OCI-LY7 (cell line): Measurements from ENCODE around the gene COX7B. TPM values are rescaled to one million over a fixed set of nuclear protein-coding genes. Genes with fewer than 3 reads are reported as not detected.

Experiments used
- BruUV-seq: library from RNA; stranded (reverse); fragments of 400-500 nt; replicated peaks from 2 replicates; lab custom pipeline; 2021; lab: Mats Ljungman, UMichigan
- CTCF ChIA-PET: fragments of 300-600 bp; sonication (Branson Sonifier 250); formaldehyde crosslinking; loops from one replicate; lab custom pipeline; 2022; ENCODE audit warnings: antibody characterized with exemption; ENCODE audit not compliant: unreplicated experiment; lab: Charles Lee
- POLR2A ChIA-PET: fragments of 300-600 bp; sonication (Branson Sonifier 250); formaldehyde crosslinking; loops from one replicate; lab custom pipeline; 2022; ENCODE audit warnings: antibody characterized with exemption; lab: Charles Lee
- DNase-seq: peaks from one replicate; pipeline ENCODE4 v3.0.0-alpha.2; 2015; ENCODE audit warnings: low spot score
- H2AFZ ChIP-seq: fragments of 200-600 bp; sonication (generic), shearing (Covaris generic); 2 replicates; pipeline ENCODE4 v1.6.1; 2014; ENCODE audit warnings: mild to moderate bottlenecking, antibody characterized with exemption, low read length, moderate library complexity
- H3K27ac ChIP-seq: fragments of 200-600 bp; sonication (generic); 2 replicates; pipeline ENCODE4 v1.5.1; 2014; ENCODE audit warnings: mixed run types, low read depth, mild to moderate bottlenecking, moderate library complexity, low read length, inconsistent platforms; ENCODE audit not compliant: poor library complexity, severe bottlenecking
- H3K36me3 ChIP-seq: fragments of 200-600 bp; sonication (generic); 2 replicates; pipeline ENCODE4 v1.6.1; 2014; ENCODE audit warnings: mild to moderate bottlenecking, antibody characterized with exemption, low read length, moderate library complexity, mixed read lengths; ENCODE audit not compliant: insufficient read depth
- H3K4me1 ChIP-seq: fragments of 200-600 bp; sonication (generic); 2 replicates; pipeline ENCODE4 v1.5.1; 2014; ENCODE audit warnings: mild to moderate bottlenecking, low read length; ENCODE audit not compliant: insufficient read depth, poor library complexity, severe bottlenecking
- H3K4me2 ChIP-seq: fragments of 200-600 bp; sonication (generic); 2 replicates; pipeline ENCODE4 v1.6.1; 2014; ENCODE audit warnings: mild to moderate bottlenecking, low read length
- H3K4me3 ChIP-seq: fragments of 200-600 bp; sonication (generic); 2 replicates; pipeline ENCODE4 v1.5.1; 2014; ENCODE audit warnings: mild to moderate bottlenecking, low read depth, low read length; ENCODE audit not compliant: poor library complexity, severe bottlenecking
- H3K79me2 ChIP-seq: fragments of 200-600 bp; sonication (generic); 2 replicates; pipeline ENCODE4 v1.6.1; 2016; ENCODE audit warnings: low read depth, mild to moderate bottlenecking, low read length, moderate library complexity, mixed read lengths; ENCODE audit not compliant: insufficient read depth
- H3K9me2 ChIP-seq: fragments of 200-600 bp; sonication (generic); 2 replicates; pipeline ENCODE4 v1.6.1; 2016; ENCODE audit warnings: mild to moderate bottlenecking, low read length, mixed read lengths; ENCODE audit not compliant: insufficient read depth
- H3K9me3 ChIP-seq: fragments of 200-600 bp; sonication (generic); 2 replicates; pipeline ENCODE4 v1.6.1; 2014; ENCODE audit warnings: mild to moderate bottlenecking, mixed run types, low read length, mixed read lengths
- H4K20me1 ChIP-seq: fragments of 200-600 bp; sonication (generic); 2 replicates; pipeline ENCODE4 v1.6.1; 2014; ENCODE audit warnings: mild to moderate bottlenecking, antibody characterized with exemption, low read length, moderate library complexity, mixed read lengths; ENCODE audit not compliant: insufficient read depth
- EZH2phosphoT487 ChIP-seq: fragments of 200-600 bp; sonication (generic); IDR thresholded peaks from 2 replicates; pipeline ENCODE4 v1.6.1; 2018; ENCODE audit warnings: low read depth, borderline replicate concordance, mild to moderate bottlenecking, mixed run types, antibody characterized with exemption, low read length, moderate library complexity, mixed read lengths
- intact Hi-C: fragments of 100-400 bp; cut with micrococcal nuclease; formaldehyde crosslinking; loops from one replicate; pipeline ENCODE4 v1.10.0; 2022; ENCODE audit not compliant: unreplicated experiment
- total RNA-seq, 2 experiments: library from RNA; depleted of rRNA in 1 of 2; stranded (reverse); fragments of >200 nt in 1 of 2; shearing (Covaris generic) in 1 of 2; gene quantifications; 2 replicates each; pipeline ENCODE4 v1.2.3, GENCODE V29; 2014 to 2022
- TF ChIP-seq, protein P1 (sequence below): fragments of 200-600 bp; sonication (generic); conservative IDR thresholded peaks from 2 replicates; pipeline ENCODE4 v1.5.1; 2014; ENCODE audit warnings: mild to moderate bottlenecking, antibody characterized with exemption, low read length, moderate library complexity, mixed read lengths

The COX7B gene
- total RNA-seq, 2 experiments from 2014 or later: 199 to 256 TPM

DNA sequence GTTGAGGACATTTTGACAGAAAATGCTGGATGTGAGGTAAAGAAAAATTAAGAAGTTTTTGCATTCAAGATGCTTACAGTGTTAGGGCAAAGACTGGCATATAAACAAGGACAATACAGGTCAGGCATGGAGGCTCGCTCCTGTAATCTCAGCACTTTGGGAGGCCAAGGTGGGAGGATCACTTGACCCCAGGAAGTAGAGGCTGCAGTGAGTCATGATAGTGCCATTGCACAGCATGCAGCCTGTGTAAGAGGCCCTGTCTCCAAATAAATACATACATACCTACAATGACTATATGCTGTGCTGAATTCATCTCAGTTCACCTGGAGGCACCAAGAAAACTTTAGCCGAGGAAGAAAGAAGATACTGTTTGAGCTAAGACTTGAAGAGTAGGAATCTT, 6.4 kb upstream of the COX7B start:
- no peak for DNase-seq
- Histone ChIP-seq H3K9me3 (no peaks in the 10 kb centered on the region), H2AFZ (no peak overlapping the region), H3K4me1 (peaks cover 9% of the 10 kb centered on the region), H4K20me1 (no peaks in the 10 kb centered on the region), H3K27ac (no peak overlapping the region), H3K9me2 (no peaks in the 10 kb centered on the region), H3K36me3 (peaks cover 7% of the 10 kb centered on the region), H3K4me2 (peak overlapping the region; percentile 67; the same call in 1 of the 2 replicates), H3K79me2 (peaks cover 58% of the 10 kb centered on the region), H3K4me3 (no peak overlapping the region)
- ChIA-PET POLR2A (no interaction called here), CTCF (no interaction called here)
- intact Hi-C loops: loop anchor here (10.0 kb wide), 2 partner anchors 108 to 1748 kb away; partner anchors contain the start of gene ATRX
- no TSS peak for BruUV-seq
- TF ChIP-seq, protein P1, sequence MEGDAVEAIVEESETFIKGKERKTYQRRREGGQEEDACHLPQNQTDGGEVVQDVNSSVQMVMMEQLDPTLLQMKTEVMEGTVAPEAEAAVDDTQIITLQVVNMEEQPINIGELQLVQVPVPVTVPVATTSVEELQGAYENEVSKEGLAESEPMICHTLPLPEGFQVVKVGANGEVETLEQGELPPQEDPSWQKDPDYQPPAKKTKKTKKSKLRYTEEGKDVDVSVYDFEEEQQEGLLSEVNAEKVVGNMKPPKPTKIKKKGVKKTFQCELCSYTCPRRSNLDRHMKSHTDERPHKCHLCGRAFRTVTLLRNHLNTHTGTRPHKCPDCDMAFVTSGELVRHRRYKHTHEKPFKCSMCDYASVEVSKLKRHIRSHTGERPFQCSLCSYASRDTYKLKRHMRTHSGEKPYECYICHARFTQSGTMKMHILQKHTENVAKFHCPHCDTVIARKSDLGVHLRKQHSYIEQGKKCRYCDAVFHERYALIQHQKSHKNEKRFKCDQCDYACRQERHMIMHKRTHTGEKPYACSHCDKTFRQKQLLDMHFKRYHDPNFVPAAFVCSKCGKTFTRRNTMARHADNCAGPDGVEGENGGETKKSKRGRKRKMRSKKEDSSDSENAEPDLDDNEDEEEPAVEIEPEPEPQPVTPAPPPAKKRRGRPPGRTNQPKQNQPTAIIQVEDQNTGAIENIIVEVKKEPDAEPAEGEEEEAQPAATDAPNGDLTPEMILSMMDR: no peak
- no peak for TF ChIP-seq EZH2phosphoT487

DNA sequence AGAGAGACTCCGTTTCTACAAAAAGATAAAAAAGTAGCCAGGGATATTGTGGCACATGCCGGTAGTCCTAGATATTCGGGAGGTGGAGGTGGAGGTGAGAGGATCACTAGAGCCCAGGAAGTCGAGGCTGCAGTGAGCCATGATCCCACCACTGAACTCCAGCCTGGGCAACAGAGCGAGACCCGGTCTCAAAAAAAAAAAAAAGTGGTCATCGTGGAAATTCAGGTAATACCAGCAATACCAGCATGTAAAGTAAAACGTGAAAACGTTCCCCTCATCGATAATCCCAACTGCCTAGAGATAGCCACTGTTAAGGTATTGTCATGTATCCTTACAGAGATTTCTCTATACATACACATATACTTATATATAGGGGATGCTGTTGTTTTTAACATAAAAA, 5.6 kb upstream of the COX7B start:
- no peak for DNase-seq
- intact Hi-C loops: loop anchor here (10.0 kb wide), 2 partner anchors 109 to 1749 kb away; partner anchors contain the start of gene ATRX
- no peaks in the 10 kb centered on the region for H3K9me3 ChIP-seq
- TF ChIP-seq EZH2phosphoT487: no peak
- TF ChIP-seq, protein P1: no peak
- peaks cover 9% of the 10 kb centered on the region for H3K4me1 ChIP-seq
- no peak overlapping the region for H3K27ac ChIP-seq
- H3K9me2 ChIP-seq: no peaks in the 10 kb centered on the region
- peak overlapping the region; percentile 87 for H3K4me3 ChIP-seq
- CTCF ChIA-PET: no interaction called here
- POLR2A ChIA-PET: interaction anchor here (0.9 to 1.7 kb wide), 4 partner anchors 10 to 463 kb away, joined by 3 to 6 read pairs (median 4); no protein-coding TSS in a partner anchor
- peaks cover 52% of the 10 kb centered on the region for H3K79me2 ChIP-seq
- BruUV-seq: no TSS peak
- H4K20me1 ChIP-seq: no peaks in the 10 kb centered on the region
- H3K4me2 ChIP-seq: peak overlapping the region; percentile 67
- H2AFZ ChIP-seq: no peak overlapping the region
- H3K36me3 ChIP-seq: peaks cover 7% of the 10 kb centered on the region
